B cell (primary cell): ENCODE data around the gene HLA-DPB1. TPM values are rescaled to one million over a fixed set of nuclear protein-coding genes. Genes with fewer than 3 reads are reported as not detected.
A peak's percentile ranks its signal among the peaks of the same experiment; 100 is the strongest.

Experiments
- ATAC-seq: fragments of 200-7000 bp; cut with Tn5 transposase; one replicate; pipeline ENCODE4 v1.10.0; 2021; ENCODE audit warnings: low read depth, mild to moderate bottlenecking, moderate number of reproducible peaks, moderate library complexity
- CTCF ChIA-PET: fragments of 350-600 bp; sonication (Branson Sonifier 250); formaldehyde crosslinking; loops from one replicate; lab custom pipeline; 2021; ENCODE audit warnings: antibody characterized with exemption, inconsistent platforms; lab: Charles Lee
- POLR2A ChIA-PET: fragments of 350-600 bp; sonication (Branson Sonifier 250); formaldehyde crosslinking; loops from one replicate; lab custom pipeline; 2021; ENCODE audit warnings: antibody characterized with exemption; lab: Charles Lee
- DNase-seq: peaks from one replicate; pipeline ENCODE4 v3.0.0; 2013
- H2AFZ ChIP-seq: 2 replicates; pipeline ENCODE4 v1.6.1; 2012; ENCODE audit warnings: mild to moderate bottlenecking, low read depth, low read length; ENCODE audit not compliant: insufficient read depth, poor library complexity, severe bottlenecking
- H3K27ac ChIP-seq, 2 donors: 1 replicate in 1 of 2; 2 replicates in 1 of 2; pipeline ENCODE4 v1.5.1; 2012 to 2013; ENCODE audit warnings: low read length in 2 of 2, mild to moderate bottlenecking in 2 of 2, moderate library complexity in 1 of 2
- H3K27me3 ChIP-seq, 4 experiments: fragments of 200-600 bp in 1 of 4; sonication (generic) in 1 of 4; replicated peaks in 1 of 4; 1 replicate in 2 of 4; 2 replicates in 2 of 4; pipeline versions ENCODE4 v1.6.1 to v1.7.0; 2013 to 2016; ENCODE audit warnings: low read length in 3 of 4, mild to moderate bottlenecking in 2 of 4, mixed read lengths in 1 of 4, moderate library complexity in 1 of 4; ENCODE audit not compliant: insufficient read depth in 4 of 4, control insufficient read depth in 3 of 4; ENCODE audit errors: control extremely low read depth in 1 of 4
- H3K36me3 ChIP-seq, 2 experiments: replicated peaks in 1 of 2; 1 replicate in 1 of 2; 2 replicates in 1 of 2; pipeline versions ENCODE4 v1.6.1 to v1.7.1; 2013; ENCODE audit warnings: low read length in 1 of 2; ENCODE audit not compliant: insufficient read depth in 2 of 2, control insufficient read depth in 1 of 2; ENCODE audit errors: control extremely low read depth in 1 of 2, extremely low read depth in 1 of 2
- H3K4me1 ChIP-seq, 2 donors: fragments of 200-600 bp in 1 of 2; sonication (generic) in 1 of 2; 1 replicate in 1 of 2; 2 replicates in 1 of 2; pipeline versions ENCODE4 v1.5.1 to v1.6.1; 2013 to 2017; ENCODE audit warnings: low read length in 2 of 2; ENCODE audit not compliant: control insufficient read depth in 2 of 2, insufficient read depth in 2 of 2
- H3K4me2 ChIP-seq: replicated peaks from 2 replicates; pipeline ENCODE3; 2012; ENCODE audit warnings: mild to moderate bottlenecking, low read depth, low read length; ENCODE audit not compliant: poor library complexity, severe bottlenecking
- H3K4me3 ChIP-seq, 5 experiments: fragments of 200-600 bp in 1 of 5; sonication (generic) in 1 of 5; 1 replicate in 3 of 5; 2 replicates in 2 of 5; pipeline versions ENCODE4 v1.5.1 to v1.7.0; 2011 to 2016; ENCODE audit warnings: low read length in 4 of 5, mild to moderate bottlenecking in 4 of 5, low read depth in 2 of 5, control low read depth in 1 of 5, moderate library complexity in 1 of 5; ENCODE audit not compliant: insufficient read depth in 1 of 5; ENCODE audit errors: control extremely low read depth in 1 of 5, extremely low read depth in 1 of 5
- H3K79me2 ChIP-seq: fragments of 200-600 bp; sonication (generic); one replicate; pipeline ENCODE4 v1.6.0; 2016; ENCODE audit warnings: low read length; ENCODE audit not compliant: control insufficient read depth, insufficient read depth
- H3K9ac ChIP-seq: fragments of 200-600 bp; sonication (generic); 2 replicates; pipeline ENCODE4 v1.6.1; 2017; ENCODE audit warnings: mild to moderate bottlenecking, low read length, moderate library complexity
- H3K9me3 ChIP-seq, 3 donors: one replicate each; pipeline versions ENCODE4 v1.6.1 to v1.7.1; 2013; ENCODE audit warnings: low read length in 2 of 3; ENCODE audit not compliant: control insufficient read depth in 2 of 3, insufficient read depth in 1 of 3; ENCODE audit errors: control extremely low read depth in 1 of 3
- H4K20me1 ChIP-seq: 2 replicates; pipeline ENCODE4 v1.6.0; 2012; ENCODE audit warnings: mild to moderate bottlenecking, low read length; ENCODE audit not compliant: insufficient read depth, control insufficient read depth, poor library complexity, severe bottlenecking
- H3K27ac Mint-ChIP-seq: one replicate; pipeline ENCODE4 v1.8.0; 2021; ENCODE audit warnings: mixed read lengths
- H3K27me3 Mint-ChIP-seq: one replicate; pipeline ENCODE4 v1.8.0; 2021; ENCODE audit warnings: mixed read lengths
- H3K4me1 Mint-ChIP-seq: one replicate; pipeline ENCODE4 v1.8.0; 2021; ENCODE audit warnings: mixed read lengths
- H3K4me3 Mint-ChIP-seq: one replicate; pipeline ENCODE4 v1.8.0; 2021; ENCODE audit warnings: mixed read lengths
- H3K9me3 Mint-ChIP-seq: one replicate; pipeline ENCODE4 v1.8.0; 2022; ENCODE audit warnings: mixed read lengths; ENCODE audit not compliant: insufficient read depth
- CTCF ChIP-seq: fragments of 200-600 bp; IDR thresholded peaks from one replicate; pipeline ENCODE4 v1.8.0; 2022; ENCODE audit warnings: antibody characterized with exemption, mild to moderate bottlenecking
- EZH2 ChIP-seq: IDR thresholded peaks from 2 replicates; pipeline ENCODE4 v1.6.1; 2012; ENCODE audit warnings: borderline replicate concordance, low read depth, mild to moderate bottlenecking, moderate library complexity, low read length; ENCODE audit not compliant: insufficient read depth, poor library complexity, severe bottlenecking
- WGBS: methylation state at CpG from one replicate; pipeline ENCODE4 v1.1.5; 2013; ENCODE audit warnings: missing lambda C conversion rate; ENCODE audit not compliant: insufficient coverage; 5-methylcytosine and 5-hydroxymethylcytosine counted together
- intact Hi-C: fragments of 100-400 bp; cut with micrococcal nuclease; formaldehyde crosslinking; loops from one replicate; pipeline ENCODE4 v1.10.0; 2022
- polyA plus RNA-seq: library from polyadenylated mRNA; depleted of rRNA; stranded (reverse); fragments of >200 nt; gene quantifications from 2 replicates; pipeline ENCODE4 v1.2.3, GENCODE V29; 2012
- total RNA-seq, 2 donors: library from RNA; stranded (reverse); fragments of 120-200 nt in 1 of 2; gene quantifications; 1 replicate in 1 of 2; 2 replicates in 1 of 2; pipeline versions ENCODE4 v1.2.3 to v1.2.4, GENCODE V29; 2013 to 2022

The HLA-DPB1 gene
- total and polyA plus RNA-seq, 2 donors (not counting 1 experiment from before 2014, with no cell fraction given), result 1,104 to 1,578 TPM

DNA sequence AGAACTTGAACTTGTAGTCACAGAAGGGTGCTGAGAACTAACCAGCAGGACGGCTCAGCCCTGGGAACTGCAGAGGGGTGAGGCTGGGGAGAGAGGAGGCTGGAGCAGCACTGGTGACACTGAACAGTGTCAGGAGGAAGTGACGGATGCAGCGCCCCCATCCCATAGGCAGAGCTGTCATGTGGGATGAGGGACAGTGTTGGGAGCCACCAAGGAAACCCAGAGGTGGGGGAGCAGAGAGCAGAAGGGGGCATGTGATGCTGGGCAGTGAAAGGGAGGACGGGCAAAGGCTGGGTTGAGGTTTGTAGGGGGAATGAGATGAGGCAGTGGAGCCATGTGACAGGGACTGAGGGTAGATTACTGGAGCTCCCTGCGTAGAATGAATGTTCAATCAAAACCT is 2.1 kb downstream of the HLA-DPB1 start:
- CTCF ChIA-PET, result interaction anchor here (0.8 to 23.5 kb wide), 9 partner anchors 9 to 170 kb away, joined by 3 to 576 read pairs (median 4); partner anchors contain the start of gene HLA-DOA
- Mint-ChIP-seq H3K27ac (peak overlapping the region; percentile 91), H3K9me3 (no peaks in the 10 kb centered on the region), H3K27me3 (no peaks in the 10 kb centered on the region), H3K4me3 (peak overlapping the region; percentile 88), H3K4me1 (peaks cover 72% of the 10 kb centered on the region)
- H4K20me1 ChIP-seq, result peaks cover 10% of the 10 kb centered on the region
- WGBS, result 19% methylated on average over 4 of the region's 5 CpGs
- no peaks in the 10 kb centered on the region for H3K9me3 ChIP-seq
- peak overlapping the region; percentile 90 for H3K9ac ChIP-seq
- peak overlapping the region; percentile 68 to 82 for H3K27ac ChIP-seq
- no peak overlapping the region for H2AFZ ChIP-seq
- H3K4me1 ChIP-seq, result peaks cover 69 to 71% of the 10 kb centered on the region in 2 donors
- intact Hi-C loops, result loop anchor here (5.0 to 10.0 kb wide), 2 partner anchors 34 to 183 kb away; no protein-coding TSS in a partner anchor
- peaks cover 97% of the 10 kb centered on the region for H3K79me2 ChIP-seq
- peak overlapping the region; percentile 70 to 99 (median 91) for H3K4me3 ChIP-seq
- POLR2A ChIA-PET, result interaction anchor here (1.0 to 2.0 kb wide), 3 partner anchors 50 to 62 kb away, joined by 4 to 12 read pairs (median 4); no protein-coding TSS in a partner anchor
- TF ChIP-seq EZH2 (no peak), CTCF (no peak)
- peaks cover 0 to 55% of the 10 kb centered on the region in 2 experiments for H3K36me3 ChIP-seq
- H3K4me2 ChIP-seq, result peak overlapping the region; percentile 95
- no peaks in the 10 kb centered on the region for H3K27me3 ChIP-seq
- ATAC-seq (no peak), DNase-seq (peak; percentile 35)

GRCh38 chr6:33078442-33078841 is 2.7 kb downstream of the HLA-DPB1 start:
- no peaks in the 10 kb centered on the region for H3K9me3 Mint-ChIP-seq
- TF ChIP-seq CTCF (no peak), EZH2 (no peak)
- Histone ChIP-seq H3K4me1 (peaks cover 74 to 76% of the 10 kb centered on the region in 2 donors), H3K4me2 (peak overlapping the region; percentile 95), H3K9ac (peak overlapping the region; percentile 90), H3K79me2 (peaks cover 97% of the 10 kb centered on the region), H3K27ac (peak overlapping the region; percentile 68 to 82), H4K20me1 (peaks cover 15% of the 10 kb centered on the region), H2AFZ (no peak overlapping the region), H3K9me3 (no peaks in the 10 kb centered on the region), H3K4me3 (peak overlapping the region; percentile 70 to 99 (median 91)), H3K36me3 (peaks cover 0 to 59% of the 10 kb centered on the region in 2 experiments), H3K27me3 (no peaks in the 10 kb centered on the region)
- WGBS, result no CpG with 5 or more reads among the region's 3 CpGs
- H3K4me1 Mint-ChIP-seq, result peaks cover 75% of the 10 kb centered on the region
- H3K27ac Mint-ChIP-seq, result peak overlapping the region; percentile 91
- CTCF ChIA-PET, result interaction anchor here (0.6 to 23.5 kb wide), 10 partner anchors 9 to 170 kb away, joined by 3 to 576 read pairs (median 4); partner anchors contain the start of gene HLA-DOA
- ATAC-seq (no peak), DNase-seq (no peak)
- no peaks in the 10 kb centered on the region for H3K27me3 Mint-ChIP-seq
- intact Hi-C loops, result loop anchor here (5.0 to 10.0 kb wide), 2 partner anchors 34 to 184 kb away; no protein-coding TSS in a partner anchor
- POLR2A ChIA-PET, result interaction anchor here (1.0 to 2.0 kb wide), 3 partner anchors 50 to 62 kb away, joined by 4 to 12 read pairs (median 4); no protein-coding TSS in a partner anchor
- H3K4me3 Mint-ChIP-seq, result peak overlapping the region; percentile 88
